HG03280 (cell line): ENCODE measurements around the gene FICD.
A peak's percentile ranks its signal among the peaks of the same experiment; 100 is the strongest.

Experiments
- ATAC-seq: cut with Tn5 transposase; IDR thresholded peaks from one replicate; pipeline ENCODE4 v1.9.1; 2021; ENCODE audit warnings: mild to moderate bottlenecking, moderate library complexity; ENCODE audit not compliant: unreplicated experiment

FICD gene

DNA sequence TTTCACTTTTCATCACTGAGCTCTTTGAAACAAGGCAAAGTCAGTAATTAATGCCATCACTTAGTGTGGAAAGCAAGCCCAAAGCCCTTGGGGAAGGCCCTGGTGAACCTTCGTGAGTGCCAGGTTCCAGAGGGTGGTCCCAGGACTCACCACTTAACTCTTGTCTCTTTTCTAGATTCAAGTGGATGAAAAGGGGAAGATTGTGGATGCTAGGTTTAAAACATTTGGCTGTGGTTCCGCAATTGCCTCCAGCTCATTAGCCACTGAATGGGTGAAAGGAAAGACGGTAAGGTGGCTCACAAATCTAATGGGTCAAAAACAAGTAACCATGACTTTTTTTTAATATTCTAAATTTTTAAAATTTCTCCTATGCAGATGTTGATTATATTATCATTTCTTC lies 50.1 kb downstream of the FICD start:
- ATAC-seq = no peak

- ATAC-seq = no peak
These were observed 50.9 kb downstream of the FICD start for GRCh38 chr12:108565976-108566375.

DNA sequence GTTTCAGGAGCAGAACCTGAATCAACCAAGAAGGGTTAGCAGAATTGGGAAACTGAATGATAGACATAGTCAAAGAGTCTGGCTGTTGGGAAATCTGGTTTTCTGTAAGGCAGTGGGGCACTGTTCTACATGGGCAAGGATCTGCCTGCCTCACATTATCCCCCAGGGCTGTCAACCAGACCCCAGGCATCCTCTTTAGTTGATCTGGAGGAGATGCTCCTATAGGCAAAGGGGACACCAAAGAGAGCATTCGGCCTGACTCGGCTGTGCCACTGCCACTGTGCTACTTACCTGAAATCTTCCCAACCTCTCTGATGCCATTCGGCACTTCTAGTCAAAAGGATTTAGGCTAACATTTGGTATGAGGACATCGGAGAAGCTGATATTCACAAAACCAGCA lies 51.4 kb downstream of the FICD start:
- no peak for ATAC-seq

GRCh38 chr12:108567406-108568337 lies 52.6 kb downstream of the FICD start:
- ATAC-seq = no peak

GRCh38 chr12:108568338-108569154 lies 53.5 kb downstream of the FICD start:
- peak; percentile 77 for ATAC-seq
